Type B pancreatic cell (in vitro differentiated cells): ENCODE measurements around the gene KHDRBS1. TPM values are rescaled to one million over a fixed set of nuclear protein-coding genes. Genes with fewer than 3 reads are reported as not detected.

Experiments used
- DNase-seq: peaks from one replicate; pipeline ENCODE4 v3.0.0; 2021; ENCODE audit warnings: mixed read lengths; ENCODE audit not compliant: unreplicated experiment; ENCODE audit errors: extremely low spot score
- H3K27ac Mint-ChIP-seq: 2 replicates; pipeline ENCODE4 v1.8.0; 2021; ENCODE audit warnings: mild to moderate bottlenecking, mixed read lengths
- H3K27me3 Mint-ChIP-seq: 2 replicates; pipeline ENCODE4 v1.8.0; 2021; ENCODE audit warnings: mixed read lengths
- H3K36me3 Mint-ChIP-seq: 2 replicates; pipeline ENCODE4 v1.8.0; 2021; ENCODE audit warnings: mixed read lengths
- H3K4me1 Mint-ChIP-seq: one replicate; pipeline ENCODE4 v1.8.0; 2021; ENCODE audit warnings: mixed read lengths; ENCODE audit not compliant: unreplicated experiment
- H3K4me3 Mint-ChIP-seq: 2 replicates; pipeline ENCODE4 v1.8.0; 2021; ENCODE audit warnings: mild to moderate bottlenecking, mixed read lengths
- H3K9me3 Mint-ChIP-seq: 2 replicates; pipeline ENCODE4 v1.8.0; 2021; ENCODE audit warnings: mixed read lengths
- CTCF ChIP-seq: fragments of 200-600 bp; sonication (generic); conservative IDR thresholded peaks from 2 replicates; pipeline ENCODE4 v1.5.0; 2021; ENCODE audit warnings: antibody characterized with exemption, mild to moderate bottlenecking
- total RNA-seq: library from RNA; stranded (reverse); gene quantifications from 2 replicates; pipeline ENCODE4 v1.2.1, GENCODE V29; 2021; ENCODE audit warnings: low replicate concordance

Gene KHDRBS1
- total RNA-seq, 1 donor from 2014 or later: 202 TPM

GRCh38 chr1:31980835-31981455 lies 32.7 kb upstream of the KHDRBS1 start:
- TF ChIP-seq CTCF: no peak

GRCh38 chr1:31981456-31981839 lies 32.2 kb upstream of the KHDRBS1 start:
- peak overlapping the region; percentile 80 for H3K27ac Mint-ChIP-seq
- peaks cover 29% of the 10 kb centered on the region for H3K4me1 Mint-ChIP-seq
- no peak overlapping the region for H3K4me3 Mint-ChIP-seq
- no peaks in the 10 kb centered on the region for H3K9me3 Mint-ChIP-seq
- H3K36me3 Mint-ChIP-seq: no peaks in the 10 kb centered on the region
- no peak for TF ChIP-seq CTCF
- no peaks in the 10 kb centered on the region for H3K27me3 Mint-ChIP-seq
- DNase-seq: no peak

More at GRCh38 chr1:31980835-31981455, 32.7 kb upstream of the KHDRBS1 start:
- Mint-ChIP-seq H3K4me1 (peaks cover 29% of the 10 kb centered on the region), H3K9me3 (no peaks in the 10 kb centered on the region), H3K27ac (no peak overlapping the region), H3K4me3 (no peak overlapping the region), H3K27me3 (no peaks in the 10 kb centered on the region), H3K36me3 (no peaks in the 10 kb centered on the region)
- no peak for DNase-seq

- Mint-ChIP-seq H3K27ac (peak overlapping the region; percentile 80), H3K36me3 (no peaks in the 10 kb centered on the region), H3K4me3 (peak overlapping the region; percentile 16), H3K27me3 (no peaks in the 10 kb centered on the region), H3K9me3 (no peaks in the 10 kb centered on the region), H3K4me1 (peaks cover 34% of the 10 kb centered on the region)
- no peak for DNase-seq
- TF ChIP-seq CTCF: no peak
Observed at GRCh38 chr1:31981972-31982371, 31.7 kb upstream of the KHDRBS1 start.

GRCh38 chr1:31984419-31985347 lies 29.0 kb upstream of the KHDRBS1 start:
- no peak overlapping the region for H3K4me3 Mint-ChIP-seq
- TF ChIP-seq CTCF: no peak
- no peaks in the 10 kb centered on the region for H3K27me3 Mint-ChIP-seq
- no peaks in the 10 kb centered on the region for H3K9me3 Mint-ChIP-seq
- H3K27ac Mint-ChIP-seq: peak overlapping the region; percentile 40
- H3K36me3 Mint-ChIP-seq: no peaks in the 10 kb centered on the region
- peaks cover 31% of the 10 kb centered on the region for H3K4me1 Mint-ChIP-seq
- no peak for DNase-seq

GRCh38 chr1:31985430-31985829 lies 28.2 kb upstream of the KHDRBS1 start:
- H3K27me3 Mint-ChIP-seq: no peaks in the 10 kb centered on the region
- no peak for TF ChIP-seq CTCF
- no peak overlapping the region for H3K4me3 Mint-ChIP-seq
- H3K9me3 Mint-ChIP-seq: no peaks in the 10 kb centered on the region
- peak overlapping the region; percentile 40 for H3K27ac Mint-ChIP-seq
- H3K36me3 Mint-ChIP-seq: no peaks in the 10 kb centered on the region
- peaks cover 31% of the 10 kb centered on the region for H3K4me1 Mint-ChIP-seq
- no peak for DNase-seq
